ENCODE measurements around the gene UBE2L6. TPM values are rescaled to one million over a fixed set of nuclear protein-coding genes. Genes with fewer than 3 reads are reported as not detected.

The UBE2L6 gene
- total and polyA plus RNA-seq, 2 of the 4 experiments (the other 2 are of a cell fraction): 37.5 to 46.7 TPM

DNA sequence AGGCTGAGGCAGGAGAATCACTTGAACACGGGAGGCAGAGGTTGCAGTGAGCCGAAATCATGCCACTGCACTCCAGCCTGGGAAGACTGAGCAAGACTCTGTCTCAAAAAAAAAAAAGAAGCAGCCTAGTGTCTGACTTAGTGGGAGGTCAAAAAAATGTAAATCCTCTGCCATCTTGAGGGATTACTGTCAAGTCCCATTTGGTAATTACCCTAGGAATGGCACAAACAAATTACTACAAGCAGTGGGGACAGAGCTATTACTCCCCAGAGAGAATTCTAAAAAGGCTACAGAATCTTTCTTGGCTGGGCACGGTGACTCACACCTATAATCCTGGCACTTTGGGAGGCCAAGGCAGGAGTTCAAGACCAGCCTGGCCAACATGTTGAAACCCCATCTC, 33.8 kb upstream of the UBE2L6 start:
- H3K23ac ChIP-seq (ENCODE audit: low read depth, low read length): no peak overlapping the region
- no peaks in the 10 kb centered on the region for H3K9me1 ChIP-seq (ENCODE audit: insufficient read depth, low read length)
- H3K9me3 ChIP-seq (ENCODE audit: control insufficient read depth, insufficient read depth, low read length): no peaks in the 10 kb centered on the region
- in situ Hi-C loops (cut with MboI; ENCODE audit: low sequenced_read_pairs): no loop called here
- H3K14ac ChIP-seq (replicated peaks; ENCODE audit: low read depth, low read length): no peak overlapping the region
- BruUV-seq (replicated peaks): no TSS peak
- no peak overlapping the region for H4K91ac ChIP-seq (ENCODE audit: insufficient read depth, low read depth, low read length)
- no peak overlapping the region for H3K4me3 ChIP-seq (ENCODE audit: insufficient read depth, low read depth, low read length)
- no peak overlapping the region for H2AK5ac ChIP-seq (ENCODE audit: low read depth, low read length)
- no peak overlapping the region for H3K56ac ChIP-seq (ENCODE audit: extremely low read depth, insufficient read depth, low read length)
- no peak overlapping the region for H3K4ac ChIP-seq (ENCODE audit: low read depth, low read length)
- H4K20me1 ChIP-seq (ENCODE audit: insufficient read depth, low read length): no peaks in the 10 kb centered on the region; the same call in 1 of the 2 replicates
- no peak overlapping the region for H2BK15ac ChIP-seq (ENCODE audit: low read depth, low read length)
- peaks cover 9% of the 10 kb centered on the region for H3K36me3 ChIP-seq (ENCODE audit: control insufficient read depth, insufficient read depth, low read length)
- H3K4me1 ChIP-seq (ENCODE audit: control insufficient read depth, insufficient read depth, low read length): peaks cover 5% of the 10 kb centered on the region; the same call in 1 of the 2 replicates
- no peak overlapping the region for H2BK20ac ChIP-seq (ENCODE audit: low read depth, low read length)
- H3K79me1 ChIP-seq (ENCODE audit: low read depth in 1 of 2, low read length in 2 of 2): no peaks in the 10 kb centered on the region; a peak in 1 of 4 replicates
- no peak overlapping the region for H4K8ac ChIP-seq (ENCODE audit: low read depth in 2 of 2, low read length in 2 of 2)
- intact Hi-C loops (cut with micrococcal nuclease): no loop called here
- no peak overlapping the region for H4K5ac ChIP-seq (ENCODE audit: low read depth, low read length)
- H3K9ac ChIP-seq (ENCODE audit: low read depth, low read length): no peak overlapping the region
- H3K27ac ChIP-seq (ENCODE audit: insufficient read depth, low read length): no peak overlapping the region
- ATAC-seq (ENCODE audit: low read depth): no peak
- CTCF ChIA-PET: no interaction called here
- no peak overlapping the region for H2BK5ac ChIP-seq (ENCODE audit: low read depth, low read length, poor library complexity, severe bottlenecking)
- H3K27me3 ChIP-seq (ENCODE audit: control insufficient read depth, insufficient read depth, low read length): no peaks in the 10 kb centered on the region; the same call in 1 of the 2 replicates
- dilution Hi-C loops (cut with HindIII; ENCODE audit: low sequenced_read_pairs, unreplicated experiment): no loop called here
- WGBS, 2 experiments (ENCODE audit: extremely low coverage in 2 of 2, insufficient read length in 1 of 2): 90% methylated on average over 3 of the region's 3 CpGs; no CpG with 5 or more reads in 1 of the 2 experiments
- no peak overlapping the region for H3K4me2 ChIP-seq (ENCODE audit: low read depth, low read length)
- POLR2A ChIA-PET (ENCODE audit: unreplicated experiment): no interaction called here
- H2BK120ac ChIP-seq (ENCODE audit: low read depth, low read length): no peak overlapping the region
- DNase-seq: no peak
- H3K18ac ChIP-seq (ENCODE audit: low read depth, low read length): no peak overlapping the region
- TF ChIP-seq MAZ (IDR thresholded peaks at IDR 0.05; ENCODE audit: borderline replicate concordance, low read depth, low read length): no peak
- H2AK9ac ChIP-seq (replicated peaks; ENCODE audit: low read depth, low read length, poor library complexity): no peak overlapping the region
- no peak overlapping the region for H2AFZ ChIP-seq (replicated peaks; ENCODE audit: low read length, poor library complexity)

Data from IMR-90 (cell line).